ENCODE data around the gene RTN4.

The RTN4 gene

DNA sequence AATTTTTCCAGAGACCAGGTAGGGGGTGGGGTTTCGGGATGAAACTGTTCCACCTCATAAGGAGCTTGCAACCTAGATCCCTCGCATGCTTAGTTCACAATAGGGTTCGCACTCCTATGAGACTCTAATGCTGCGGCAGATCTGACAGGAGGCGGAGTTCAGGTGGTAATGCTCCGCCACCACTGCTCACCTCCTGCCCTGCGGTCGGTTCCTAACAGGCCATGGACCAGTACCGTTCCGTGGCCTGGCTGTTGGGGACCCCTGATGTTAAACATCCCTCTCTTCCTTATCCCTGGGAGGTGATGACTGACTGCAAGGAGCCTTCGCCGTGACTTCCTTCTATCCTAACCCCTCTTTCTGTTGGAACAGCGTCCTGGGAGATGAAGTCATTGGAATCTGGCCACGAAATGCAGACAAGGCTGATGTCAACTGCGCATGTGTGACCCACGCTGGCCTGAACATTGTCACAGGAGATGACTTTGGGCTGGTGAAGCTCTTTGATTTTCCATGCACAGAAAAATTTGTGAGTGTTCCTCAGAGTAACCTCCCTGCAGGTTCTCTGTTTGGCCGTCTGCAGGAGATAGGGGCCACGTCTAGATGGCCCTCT, 82.4 kb downstream of the RTN4 start:
- no peak for DNase-seq (ENCODE audit: low spot score)

GRCh38 chr2:54967269-54967668, 83.0 kb downstream of the RTN4 start:
- DNase-seq (ENCODE audit: low spot score), result no peak

DNA sequence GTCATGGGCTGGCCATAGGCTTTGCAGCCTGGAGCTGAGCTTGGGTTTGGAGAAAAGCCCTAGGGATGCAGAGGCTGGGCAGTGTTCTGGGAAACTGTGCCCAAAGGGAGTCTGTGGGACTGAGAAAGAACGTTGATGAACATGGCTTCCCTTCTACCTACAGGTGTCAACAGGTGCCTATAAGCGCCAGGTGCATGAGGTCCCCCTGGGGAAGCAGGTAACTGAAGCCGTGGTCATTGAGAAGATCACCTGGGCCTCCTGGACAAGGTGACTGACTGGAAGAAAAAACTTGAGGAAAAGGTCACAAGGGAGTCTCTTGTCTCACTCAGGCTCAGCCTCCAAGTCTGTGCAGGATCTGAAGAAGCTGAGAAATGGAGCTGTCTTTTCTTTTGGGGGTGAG, 83.4 kb downstream of the RTN4 start:
- no peak for DNase-seq (ENCODE audit: low spot score)

DNA sequence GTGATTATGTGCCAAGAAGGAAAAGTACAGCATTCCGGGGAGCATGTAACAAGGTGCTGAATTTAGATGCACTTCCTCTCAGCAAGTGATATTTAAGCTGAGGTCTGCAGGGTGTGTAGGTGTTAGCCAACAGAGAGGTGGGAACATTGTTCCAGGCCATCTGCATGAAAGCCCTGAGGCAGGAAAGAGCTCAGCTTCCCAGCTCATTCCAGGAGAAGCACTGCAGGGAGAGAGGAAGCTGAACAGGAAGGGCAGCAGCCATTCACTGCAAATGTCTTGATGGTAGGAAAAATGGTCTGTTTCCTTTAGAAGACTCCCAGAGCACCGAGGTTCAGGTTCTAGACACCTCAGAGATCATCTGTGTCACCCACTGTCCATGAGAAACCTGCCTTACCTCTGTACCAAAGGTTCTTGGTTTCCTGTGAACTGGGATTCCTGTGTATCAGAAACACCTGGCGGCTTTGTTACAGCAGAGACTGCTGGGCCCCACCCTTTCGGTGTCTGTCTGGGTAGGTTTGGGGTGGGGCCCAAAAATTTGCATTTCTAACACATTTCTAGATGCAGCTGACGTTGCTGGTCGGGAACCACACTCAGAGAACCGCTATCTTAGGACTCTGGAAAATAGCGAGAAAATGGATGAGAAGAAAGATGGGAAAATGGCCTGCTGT, 84.0 kb downstream of the RTN4 start:
- no peak for DNase-seq (ENCODE audit: low spot score)

- no peak for DNase-seq (ENCODE audit: low spot score)
These were observed 84.8 kb downstream of the RTN4 start for GRCh38 chr2:54965425-54965824.

- DNase-seq (ENCODE audit: low spot score), result no peak
These were observed 85.4 kb downstream of the RTN4 start for GRCh38 chr2:54964816-54965215.

DNA sequence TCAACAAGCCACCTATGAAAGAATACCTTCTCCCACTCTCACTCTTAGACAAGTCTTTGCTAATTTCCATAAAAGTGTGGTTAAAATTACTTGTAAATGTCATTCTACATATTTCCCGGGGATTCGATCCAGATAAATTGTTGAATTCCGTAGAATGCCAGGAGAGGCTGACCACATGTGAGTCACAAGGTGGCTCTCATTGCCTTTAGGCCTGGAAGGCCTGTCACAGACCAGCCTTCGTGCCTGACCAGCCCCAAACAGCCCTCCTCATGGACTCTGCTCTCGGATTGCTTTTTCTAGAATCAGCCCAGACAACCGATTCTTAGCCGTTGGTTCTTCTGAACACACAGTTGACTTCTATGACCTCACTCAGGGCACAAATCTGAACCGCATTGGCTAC, 86.0 kb downstream of the RTN4 start:
- DNase-seq (ENCODE audit: low spot score), result no peak

GRCh38 chr2:54963476-54963875, 86.8 kb downstream of the RTN4 start:
- no peak for DNase-seq (ENCODE audit: low spot score)

DNA sequence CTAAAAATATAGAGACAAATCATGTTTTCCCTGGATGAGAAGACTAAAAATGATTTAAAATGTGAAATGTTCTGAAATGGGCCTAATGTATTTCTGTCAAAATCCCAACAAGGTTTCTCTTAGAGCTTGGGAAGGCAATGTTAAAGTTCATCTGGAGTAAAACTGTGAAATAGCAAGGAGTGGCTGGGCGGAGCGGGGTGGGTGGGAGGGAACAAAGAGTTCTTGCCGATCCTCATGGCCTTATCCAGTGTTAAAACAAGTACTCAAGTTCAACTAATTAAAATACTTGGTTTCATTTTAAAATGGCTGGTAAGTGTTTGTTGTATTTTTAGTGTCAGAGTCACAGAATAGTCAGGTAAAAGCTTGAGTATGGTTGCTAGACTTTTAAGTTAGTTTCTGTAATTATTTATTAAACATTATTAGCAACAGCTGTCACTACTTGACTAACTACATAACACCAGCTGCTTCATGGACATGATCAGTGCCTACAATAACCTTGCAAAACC, 87.3 kb downstream of the RTN4 start:
- no peak for DNase-seq (ENCODE audit: low spot score)

DNA sequence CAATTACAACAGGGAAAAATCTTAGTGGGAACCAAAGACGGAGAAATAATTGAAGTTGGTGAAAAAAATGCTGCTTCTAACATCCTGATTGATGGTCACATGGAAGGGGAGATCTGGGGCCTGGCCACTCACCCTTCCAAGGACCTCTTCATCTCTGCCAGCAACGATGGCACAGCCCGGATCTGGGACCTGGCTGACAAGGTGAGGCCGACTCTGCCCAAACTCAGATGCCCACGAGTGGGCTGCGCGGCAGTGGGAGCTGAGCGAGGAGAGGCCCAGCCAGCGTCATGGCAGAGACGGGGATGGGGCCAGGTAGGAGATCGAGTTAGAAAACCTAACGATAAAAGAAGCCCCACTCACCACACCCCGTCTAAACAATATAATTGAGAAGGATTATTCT, 87.7 kb downstream of the RTN4 start:
- no peak for DNase-seq (ENCODE audit: low spot score)

- no peak for DNase-seq (ENCODE audit: low spot score)
These were observed 90.1 kb downstream of the RTN4 start for GRCh38 chr2:54960164-54960563.

DNA sequence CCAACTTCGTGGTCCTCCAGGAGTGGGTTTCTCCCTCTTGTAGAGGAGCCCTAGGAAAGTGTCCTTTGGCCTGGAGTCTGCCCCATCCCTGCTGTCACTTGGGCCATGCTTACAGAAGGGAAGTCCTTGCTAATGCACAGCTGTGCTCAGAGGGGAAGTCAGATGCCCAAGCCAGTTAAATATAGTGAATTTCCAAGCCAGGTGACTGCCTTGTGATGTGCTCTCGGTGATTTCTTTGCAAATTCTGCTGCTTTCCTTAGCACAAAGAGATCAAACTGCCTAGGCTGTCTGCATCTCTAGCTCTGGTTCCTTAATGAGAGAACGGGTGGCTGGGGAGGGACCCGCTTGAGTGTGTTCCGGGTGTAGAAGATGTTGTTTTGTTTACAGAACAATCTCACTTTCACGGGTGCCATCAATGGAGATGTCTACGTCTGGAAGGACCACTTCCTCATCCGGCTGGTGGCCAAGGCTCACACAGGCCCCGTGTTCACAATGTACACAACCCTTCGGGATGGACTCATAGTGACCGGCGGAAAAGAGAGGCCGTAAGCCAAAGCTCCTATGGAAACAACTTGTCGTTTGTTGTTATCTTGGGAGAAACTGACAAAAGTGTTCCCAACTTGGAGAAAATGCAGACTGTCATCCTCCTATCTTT, 91.4 kb downstream of the RTN4 start:
- DNase-seq (ENCODE audit: low spot score), result no peak

- no peak for DNase-seq (ENCODE audit: low spot score)
These were observed 92.8 kb downstream of the RTN4 start for GRCh38 chr2:54957321-54957999.

DNA sequence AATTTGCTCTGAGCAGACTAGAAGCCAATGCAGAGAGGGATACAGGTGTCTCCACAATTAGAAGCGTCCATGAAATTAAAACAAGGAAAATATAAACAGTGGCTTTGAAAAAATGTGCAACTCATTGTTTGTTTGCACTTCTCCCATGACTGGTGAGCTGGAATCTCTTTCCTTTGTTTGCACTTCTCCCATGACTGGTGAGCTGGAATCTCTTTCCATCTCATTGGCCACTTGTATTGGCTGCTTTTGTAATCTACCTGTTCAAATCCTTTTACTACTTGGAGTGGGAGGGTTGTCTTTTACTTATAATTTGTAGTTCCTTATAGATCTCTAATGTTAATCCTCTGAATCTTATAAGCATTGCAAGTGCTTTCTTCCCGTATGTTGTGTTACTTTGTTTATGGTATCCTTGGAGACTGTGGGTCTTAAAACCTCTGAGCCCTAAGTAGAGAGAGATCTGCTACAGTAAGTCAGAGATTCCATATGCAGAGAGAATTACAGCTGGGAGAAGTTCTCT, 94.1 kb downstream of the RTN4 start:
- DNase-seq (ENCODE audit: low spot score), result no peak

DNA sequence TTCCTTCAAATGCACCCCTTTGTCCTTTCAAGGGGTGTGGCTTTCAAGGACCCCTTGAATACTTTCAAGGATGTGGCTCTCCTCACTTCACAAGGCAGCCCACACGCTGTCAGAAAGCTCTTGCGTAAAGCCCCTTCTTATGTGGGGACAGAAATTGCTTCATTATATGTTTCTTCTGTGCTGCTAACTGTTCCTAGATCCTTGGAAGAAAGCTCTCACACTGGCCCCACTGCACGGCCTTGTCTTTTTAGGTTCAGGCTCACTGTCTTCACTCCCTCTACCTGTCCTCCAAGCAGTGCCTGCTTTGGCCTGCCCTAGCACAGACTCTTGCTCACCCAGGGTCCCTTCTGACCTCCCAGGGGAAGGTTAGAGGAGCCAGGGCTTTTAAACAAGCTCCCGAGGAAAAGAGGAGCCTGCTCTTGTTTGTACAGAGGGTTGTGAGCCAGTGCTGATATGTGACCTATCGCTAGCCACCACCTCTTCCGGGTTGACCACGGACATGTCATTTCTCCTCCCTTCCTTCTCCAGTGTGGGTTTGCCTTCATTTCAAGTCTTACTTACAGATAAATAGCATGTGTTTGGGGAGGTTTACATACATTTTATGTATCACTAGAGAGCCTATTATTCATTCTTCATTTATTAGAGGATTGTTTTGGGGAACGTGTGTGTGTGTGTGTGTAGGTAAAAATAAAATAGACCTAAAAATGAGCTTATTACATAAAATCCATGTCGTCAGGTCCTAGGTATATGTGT, 94.7 kb downstream of the RTN4 start:
- no peak for DNase-seq (ENCODE audit: low spot score)

DNA sequence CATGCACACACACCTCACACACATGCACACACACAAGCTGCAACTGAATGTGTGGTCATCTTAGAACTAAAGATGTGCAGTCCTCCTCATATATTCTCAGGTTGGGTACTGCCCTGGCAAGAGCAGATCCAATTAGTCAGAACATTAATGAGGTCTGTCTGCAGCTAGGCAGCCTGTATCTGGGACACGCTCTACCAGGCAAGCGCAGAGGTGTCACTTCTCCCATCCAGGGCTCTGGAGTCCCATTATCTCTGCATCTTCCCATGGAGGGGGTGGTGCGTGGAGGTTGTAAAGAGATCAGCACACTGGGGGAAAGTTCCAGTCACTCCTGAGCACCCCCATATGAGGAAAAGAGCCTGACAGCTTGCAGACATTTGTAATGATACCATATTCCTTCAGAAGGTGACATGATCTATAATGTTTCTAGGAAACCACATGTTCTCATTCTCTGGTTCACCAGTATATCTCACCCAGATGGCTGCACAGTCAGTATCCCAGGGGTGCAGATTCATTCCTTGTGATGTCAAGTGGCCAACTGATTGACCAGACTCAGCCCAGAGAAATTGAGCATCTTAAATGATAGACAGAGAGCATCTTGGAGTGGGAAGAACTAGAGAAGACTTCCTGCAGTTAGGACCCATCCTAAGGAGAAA, 95.4 kb downstream of the RTN4 start:
- no peak for DNase-seq (ENCODE audit: low spot score)

GRCh38 chr2:54954158-54954557, 96.1 kb downstream of the RTN4 start:
- no peak for DNase-seq (ENCODE audit: low spot score)

DNA sequence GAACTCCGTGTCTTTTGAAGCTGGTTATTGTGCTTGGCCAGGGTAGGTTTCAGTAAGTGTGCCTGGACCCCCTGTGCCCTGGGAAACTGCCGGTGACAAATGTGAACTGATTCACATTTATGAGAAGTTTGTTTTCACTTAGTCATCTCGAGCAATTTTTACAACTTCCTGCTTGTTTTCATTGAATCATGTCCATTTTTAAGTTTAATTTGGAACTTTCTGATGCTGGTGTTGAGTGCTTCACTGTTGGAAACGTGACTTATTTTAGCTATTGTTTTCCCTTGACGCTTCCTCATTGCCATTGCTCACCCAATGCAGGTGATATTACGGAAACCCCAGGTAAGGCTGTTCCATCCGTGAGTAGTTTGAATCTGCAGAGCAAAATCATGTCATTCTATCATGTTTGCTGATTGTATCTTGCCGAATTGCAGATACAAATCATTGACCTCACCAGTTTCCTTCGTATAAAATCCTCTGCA, 97.2 kb downstream of the RTN4 start:
- no peak for DNase-seq (ENCODE audit: low spot score)

DNA sequence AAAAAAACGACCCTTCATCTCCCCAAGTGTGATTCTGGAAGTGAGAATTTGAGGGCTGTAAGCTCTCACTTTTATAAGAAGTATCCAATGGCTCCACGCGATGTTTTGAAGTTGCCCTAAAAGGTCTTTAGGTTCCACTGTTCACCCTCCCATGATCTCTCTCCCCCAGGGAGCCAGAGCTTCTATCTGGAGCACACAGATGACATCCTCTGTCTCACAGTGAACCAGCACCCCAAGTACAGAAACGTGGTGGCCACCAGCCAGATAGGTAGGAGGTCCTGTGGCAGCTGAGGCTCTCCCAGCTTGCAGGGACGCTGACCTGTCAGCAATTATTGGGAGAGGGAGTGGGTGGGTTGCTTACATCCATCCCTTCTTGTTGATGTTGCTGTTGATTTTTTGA, 97.8 kb downstream of the RTN4 start:
- no peak for DNase-seq (ENCODE audit: low spot score)

DNA sequence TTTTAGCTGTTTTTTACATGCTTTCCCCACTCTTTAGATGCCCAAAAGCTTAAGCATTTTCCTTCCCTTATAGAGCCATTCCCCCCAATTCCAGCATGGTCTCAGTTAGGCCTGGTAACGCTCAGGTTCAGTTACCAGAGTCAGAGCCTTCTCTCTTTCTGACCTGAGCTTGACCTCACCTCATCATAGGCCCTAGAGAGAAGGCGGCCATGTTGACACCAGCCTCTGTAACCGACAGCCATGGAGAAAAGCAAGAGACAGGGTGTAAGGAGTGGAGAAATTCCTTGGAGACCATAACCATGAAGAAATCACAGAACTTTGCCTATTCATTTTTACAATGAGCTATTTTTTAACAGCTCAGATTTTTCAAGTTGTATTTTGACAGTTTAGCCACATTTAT, 99.4 kb downstream of the RTN4 start:
- DNase-seq (ENCODE audit: low spot score), result no peak

DNA sequence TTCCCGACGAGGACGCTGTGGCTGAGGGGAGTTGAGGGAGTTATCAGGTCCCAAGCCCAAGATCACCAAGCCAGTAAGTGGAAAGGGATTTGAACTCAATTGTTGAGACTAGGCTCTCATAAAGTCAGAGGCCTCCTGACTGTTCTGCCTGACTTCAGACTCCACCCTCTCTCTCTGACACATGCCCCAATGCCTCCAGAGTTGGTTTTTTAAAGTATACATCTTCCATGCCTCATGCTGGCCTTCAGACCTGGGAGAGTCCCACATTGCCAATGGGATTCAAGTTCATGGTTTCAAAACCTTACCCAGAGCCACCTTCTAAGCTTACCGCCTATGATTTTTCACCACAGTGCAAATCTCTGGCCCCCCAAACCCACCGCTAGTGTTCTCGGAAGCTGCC, 100.8 kb downstream of the RTN4 start:
- no peak for DNase-seq (ENCODE audit: low spot score)

Data from left forelimb (tissue), 1 donor.